CD4-positive, alpha-beta memory T cell (primary cell): ENCODE data around the gene ZNF836. TPM values are rescaled to one million over a fixed set of nuclear protein-coding genes. Genes with fewer than 3 reads are reported as not detected.

ENCODE experiments used
- CTCF ChIA-PET: fragments of 350-600 bp; sonication (Branson Sonifier 250); formaldehyde crosslinking; loops from one replicate; lab custom pipeline; 2021; ENCODE audit warnings: inconsistent platforms; ENCODE audit not compliant: partially characterized antibody; lab: Charles Lee
- POLR2A ChIA-PET: fragments of 350-600 bp; sonication (Branson Sonifier 250); formaldehyde crosslinking; loops from one replicate; lab custom pipeline; 2021; ENCODE audit not compliant: partially characterized antibody; lab: Charles Lee
- DNase-seq, 5 donors: peaks; one replicate each; pipeline versions ENCODE4 v3.0.0 to v3.0.0-alpha.2; 2020 to 2022; ENCODE audit warnings: mixed read lengths in 1 of 5
- H3K27ac ChIP-seq: one replicate; pipeline ENCODE4 v1.7.0; 2013; ENCODE audit warnings: low read depth, low read length
- H3K27me3 ChIP-seq: 2 replicates; pipeline ENCODE4 v1.7.0; 2013; ENCODE audit warnings: mild to moderate bottlenecking, low read length, moderate library complexity; ENCODE audit not compliant: insufficient read depth
- H3K36me3 ChIP-seq: 2 replicates; pipeline ENCODE4 v1.7.0; 2013; ENCODE audit warnings: mild to moderate bottlenecking, low read length, moderate library complexity; ENCODE audit not compliant: insufficient read depth
- H3K4me1 ChIP-seq: 2 replicates; pipeline ENCODE4 v1.7.0; 2013; ENCODE audit warnings: mild to moderate bottlenecking, low read length, moderate library complexity; ENCODE audit not compliant: insufficient read depth
- H3K4me3 ChIP-seq, 2 donors: one replicate each; pipeline ENCODE4 v1.7.0; 2013; ENCODE audit warnings: low read length in 2 of 2, mild to moderate bottlenecking in 1 of 2
- H3K9me3 ChIP-seq, 2 donors: one replicate each; pipeline ENCODE4 v1.7.0; 2013; ENCODE audit warnings: low read length in 2 of 2, control low read depth in 1 of 2; ENCODE audit not compliant: control insufficient read depth in 1 of 2
- H3K27ac Mint-ChIP-seq, 7 donors: one replicate each; pipeline ENCODE4 v1.8.0; 2020 to 2021; ENCODE audit warnings: mixed read lengths in 7 of 7, mild to moderate bottlenecking in 6 of 7, inconsistent platforms in 3 of 7, moderate library complexity in 3 of 7
- H3K27me3 Mint-ChIP-seq, 2 donors: one replicate each; pipeline ENCODE4 v1.8.0; 2020 to 2021; ENCODE audit warnings: mixed read lengths in 2 of 2
- H3K36me3 Mint-ChIP-seq, 2 donors: one replicate each; pipeline ENCODE4 v1.8.0; 2020 to 2021; ENCODE audit warnings: mixed read lengths in 2 of 2, inconsistent platforms in 1 of 2, mild to moderate bottlenecking in 1 of 2
- H3K4me1 Mint-ChIP-seq, 4 donors: one replicate each; pipeline ENCODE4 v1.8.0; 2020 to 2021; ENCODE audit warnings: mixed read lengths in 4 of 4, mild to moderate bottlenecking in 1 of 4
- H3K4me3 Mint-ChIP-seq, 8 donors: one replicate each; pipeline ENCODE4 v1.8.0; 2020 to 2021; ENCODE audit warnings: mixed read lengths in 8 of 8, mild to moderate bottlenecking in 7 of 8, moderate library complexity in 6 of 8, inconsistent platforms in 3 of 8
- H3K9me3 Mint-ChIP-seq, 8 donors: one replicate each; pipeline ENCODE4 v1.8.0; 2020 to 2021; ENCODE audit warnings: mixed read lengths in 8 of 8, mild to moderate bottlenecking in 5 of 8, inconsistent platforms in 3 of 8, moderate library complexity in 1 of 8
- intact Hi-C: fragments of 100-400 bp; cut with micrococcal nuclease; formaldehyde crosslinking; loops from one replicate; pipeline ENCODE4 v1.15.1; 2023
- polyA plus RNA-seq, 2 donors: library from polyadenylated mRNA; unstranded; fragments of 300-500 nt; fragmentation: Illumina TruSeq; gene quantifications; one replicate each; pipeline ENCODE4 v1.2.3, GENCODE V29; 2021
- total RNA-seq, 2 experiments: library from RNA; stranded (reverse); gene quantifications; one replicate each; pipeline ENCODE4 v1.2.3, GENCODE V29; 2021

The ZNF836 gene
- total and polyA plus RNA-seq, 4 experiments from 2014 or later: 4.6 to 54.7 (median 32.7) TPM

- POLR2A ChIA-PET: interaction anchor here (1.2 to 4.2 kb wide), 4 partner anchors 32 to 98 kb away, joined by 5 to 40 read pairs (median 20); partner anchors contain the start of genes PPP2R1A and ZNF836
- H3K4me3 Mint-ChIP-seq: peak overlapping the region; percentile 90 to 98 (median 96)
Observed at GRCh38 chr19:52138983-52139251, 32.5 kb downstream of the ZNF836 start.

DNA sequence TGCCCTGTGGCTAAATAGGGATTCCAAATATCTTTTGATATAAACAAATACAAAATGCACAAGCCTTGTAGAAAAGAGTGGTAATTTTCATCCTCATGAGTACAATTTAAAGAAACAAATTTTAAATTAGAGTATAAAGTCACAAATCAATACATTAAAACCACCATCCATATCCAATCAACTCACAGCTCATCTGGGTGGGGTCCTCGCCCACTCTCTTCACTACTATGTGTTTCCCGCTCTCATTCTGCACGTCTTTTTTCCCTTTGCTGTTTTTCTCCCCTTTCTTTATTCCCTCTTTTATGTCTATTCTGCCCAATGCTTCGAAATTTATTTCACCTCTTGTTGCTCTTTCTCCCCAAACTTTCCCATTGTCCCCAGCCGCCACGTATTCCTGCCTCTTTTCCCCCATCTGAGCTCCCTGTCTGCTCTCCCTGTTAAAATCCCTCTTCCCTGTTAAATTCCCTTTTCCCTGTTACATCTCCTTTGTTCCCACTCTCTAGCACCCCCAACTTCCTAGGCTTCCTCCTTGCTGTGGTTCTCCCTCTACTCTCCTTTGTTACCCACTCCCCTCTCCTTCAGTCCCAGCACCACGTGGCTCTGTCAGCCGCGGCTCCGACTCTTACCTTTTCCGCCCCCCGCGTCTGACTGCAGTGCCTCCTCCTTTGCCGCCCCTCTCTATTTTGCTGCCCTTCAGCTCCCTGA is 33.0 kb downstream of the ZNF836 start:
- ChIA-PET CTCF (interaction anchor here (1.1 to 5.4 kb wide), 7 partner anchors 33 to 144 kb away, joined by 3 to 68 read pairs (median 7); partner anchors contain the start of genes PPP2R1A and ZNF836), POLR2A (interaction anchor here (1.2 to 3.3 kb wide), 3 partner anchors 33 to 98 kb away, joined by 5 to 20 read pairs (median 19); partner anchors contain the start of gene ZNF836)
- no peak for DNase-seq
- H3K36me3 ChIP-seq: peaks cover 4% of the 10 kb centered on the region
- H3K27ac ChIP-seq: peak overlapping the region; percentile 75
- peak overlapping the region; percentile 72 to 75 for H3K4me3 ChIP-seq
- H3K4me1 ChIP-seq: peaks cover 18% of the 10 kb centered on the region
- Mint-ChIP-seq H3K9me3 (peaks cover 0 to 46% (median 13%) of the 10 kb centered on the region in 8 donors), H3K4me3 (peak overlapping the region; percentile 90 to 98 (median 96)), H3K27me3 (no peaks in the 10 kb centered on the region), H3K36me3 (peaks cover 20 to 23% of the 10 kb centered on the region in 2 donors), H3K27ac (peak overlapping the region in 6 of 7 donors; percentile 91 to 98 (median 93)), H3K4me1 (peaks cover 23 to 42% (median 29%) of the 10 kb centered on the region in 4 donors)
- intact Hi-C loops: no loop called here
- no peaks in the 10 kb centered on the region for H3K27me3 ChIP-seq
- peaks cover 0 to 7% of the 10 kb centered on the region in 2 donors for H3K9me3 ChIP-seq

More at GRCh38 chr19:52138983-52139251, 32.5 kb downstream of the ZNF836 start:
- H3K27ac ChIP-seq: peak overlapping the region; percentile 75
- Mint-ChIP-seq H3K27ac (peak overlapping the region; percentile 91 to 98 (median 94)), H3K36me3 (peaks cover 17 to 19% of the 10 kb centered on the region in 2 donors), H3K9me3 (peaks cover 0 to 44% (median 11%) of the 10 kb centered on the region in 8 donors), H3K4me1 (peaks cover 23 to 39% (median 29%) of the 10 kb centered on the region in 4 donors), H3K27me3 (no peaks in the 10 kb centered on the region)
- CTCF ChIA-PET: interaction anchor here (1.1 to 5.4 kb wide), 6 partner anchors 33 to 102 kb away, joined by 3 to 68 read pairs (median 8); partner anchors contain the start of genes PPP2R1A and ZNF836
- DNase-seq: no peak
- peaks cover 18% of the 10 kb centered on the region for H3K4me1 ChIP-seq
- intact Hi-C loops: loop anchor here (1.0 kb wide), 3 partner anchors 32 to 609 kb away; partner anchors contain the start of gene ZNF836
- peaks cover 4% of the 10 kb centered on the region for H3K36me3 ChIP-seq
- peak overlapping the region; percentile 72 to 75 for H3K4me3 ChIP-seq
- H3K27me3 ChIP-seq: no peaks in the 10 kb centered on the region
- peaks cover 0 to 7% of the 10 kb centered on the region in 2 donors for H3K9me3 ChIP-seq

DNA sequence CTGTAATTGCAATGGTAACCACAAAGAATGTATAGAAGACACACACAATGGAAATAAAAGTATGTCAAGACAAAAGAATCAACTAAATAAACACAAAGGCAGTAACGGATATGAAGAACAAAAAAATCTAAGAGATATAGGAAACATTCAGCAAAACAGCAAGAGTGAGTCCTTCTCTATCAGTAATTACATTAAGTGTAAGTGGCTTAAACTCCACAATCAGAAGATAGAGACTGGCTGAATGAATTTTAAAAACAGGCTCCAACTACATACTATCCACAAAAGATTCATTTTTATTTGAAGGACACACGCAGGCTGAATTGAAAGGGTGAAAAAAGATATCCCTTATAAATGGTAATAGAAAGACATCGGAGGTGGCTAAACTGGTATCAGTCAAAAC is 51.1 kb downstream of the ZNF836 start:
- intact Hi-C loops: no loop called here
- H3K4me3 Mint-ChIP-seq: no peak overlapping the region

DNA sequence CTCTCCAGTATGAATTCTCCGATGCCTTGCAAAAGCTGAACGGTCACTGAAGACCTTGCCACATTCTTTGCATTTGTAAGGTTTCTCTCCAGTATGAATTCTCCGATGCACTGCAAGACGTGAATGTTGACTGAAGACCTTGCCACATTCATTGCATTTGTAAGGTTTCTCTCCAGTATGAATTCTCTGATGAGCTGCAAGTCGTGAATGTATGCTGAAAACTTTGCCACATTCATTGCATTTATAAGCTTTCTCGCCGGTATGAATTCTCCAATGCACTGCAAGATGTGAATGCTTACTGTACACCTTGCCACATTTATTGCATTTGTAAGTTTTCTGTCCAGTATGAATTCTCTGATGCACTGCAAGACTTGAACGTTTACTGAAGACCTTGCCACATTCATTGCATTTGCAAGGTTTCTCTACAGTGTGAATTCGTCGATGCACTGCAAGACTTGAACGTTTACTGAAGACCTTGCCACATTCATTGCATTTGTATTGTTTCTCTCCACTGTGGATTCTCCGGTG is 55.8 kb downstream of the ZNF836 start:
- Histone ChIP-seq H3K9me3 (peaks cover 40 to 93% of the 10 kb centered on the region in 2 donors), H3K4me1 (no peaks in the 10 kb centered on the region), H3K36me3 (peaks cover 37% of the 10 kb centered on the region), H3K27me3 (no peaks in the 10 kb centered on the region), H3K4me3 (peak overlapping the region in 1 of 2 donors; percentile 1), H3K27ac (no peak overlapping the region)
- H3K4me3 Mint-ChIP-seq: no peak overlapping the region
- intact Hi-C loops: no loop called here
- DNase-seq: no peak
- peaks cover 3 to 98% (median 96%) of the 10 kb centered on the region in 8 donors for H3K9me3 Mint-ChIP-seq
- no peaks in the 10 kb centered on the region for H3K27me3 Mint-ChIP-seq
- POLR2A ChIA-PET: no interaction called here
- no peak overlapping the region for H3K27ac Mint-ChIP-seq
- no peaks in the 10 kb centered on the region for H3K4me1 Mint-ChIP-seq
- CTCF ChIA-PET: no interaction called here
- H3K36me3 Mint-ChIP-seq: peaks cover 62 to 71% of the 10 kb centered on the region in 2 donors

More for the DNA sequence above, 51.1 kb downstream of the ZNF836 start:
- ChIA-PET CTCF (no interaction called here), POLR2A (no interaction called here)
- DNase-seq: no peak
- H3K27ac ChIP-seq: no peak overlapping the region
- Mint-ChIP-seq H3K9me3 (peaks cover 3 to 98% (median 92%) of the 10 kb centered on the region in 8 donors), H3K36me3 (peaks cover 88 to 97% of the 10 kb centered on the region in 2 donors), H3K27ac (no peak overlapping the region), H3K4me1 (no peaks in the 10 kb centered on the region), H3K27me3 (no peaks in the 10 kb centered on the region)
- H3K4me3 ChIP-seq: no peak overlapping the region
- H3K4me1 ChIP-seq: no peaks in the 10 kb centered on the region
- H3K36me3 ChIP-seq: peaks cover 57% of the 10 kb centered on the region
- peaks cover 19 to 64% of the 10 kb centered on the region in 2 donors for H3K9me3 ChIP-seq
- no peaks in the 10 kb centered on the region for H3K27me3 ChIP-seq

DNA sequence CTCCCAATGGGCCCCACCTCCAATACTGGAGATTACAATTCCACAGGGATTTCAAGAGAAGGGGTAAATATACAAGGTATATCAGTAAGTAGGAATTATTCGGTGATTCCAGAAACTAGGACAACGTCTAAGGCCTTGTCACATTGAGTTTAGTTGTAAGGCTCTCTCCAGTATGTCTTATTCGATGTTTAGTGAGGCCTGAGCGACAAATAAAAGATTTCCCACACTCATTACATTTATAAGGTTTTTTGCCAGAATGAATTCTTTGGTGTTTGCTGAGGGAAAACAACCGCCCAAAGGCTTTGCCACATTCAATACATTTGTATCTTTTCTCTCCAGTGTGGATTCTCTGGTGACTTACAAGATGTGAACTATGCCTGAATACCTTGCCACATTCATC is 56.7 kb downstream of the ZNF836 start:
- H3K4me3 Mint-ChIP-seq: no peak overlapping the region
- H3K36me3 Mint-ChIP-seq: peaks cover 56 to 64% of the 10 kb centered on the region in 2 donors
- no peak for DNase-seq
- Histone ChIP-seq H3K27ac (no peak overlapping the region), H3K9me3 (peaks cover 44 to 92% of the 10 kb centered on the region in 2 donors), H3K4me3 (peak overlapping the region in 1 of 2 donors; percentile 15), H3K27me3 (no peaks in the 10 kb centered on the region), H3K36me3 (peaks cover 32% of the 10 kb centered on the region), H3K4me1 (no peaks in the 10 kb centered on the region)
- H3K9me3 Mint-ChIP-seq: peaks cover 0 to 98% (median 96%) of the 10 kb centered on the region in 8 donors
- CTCF ChIA-PET: no interaction called here
- H3K27me3 Mint-ChIP-seq: no peaks in the 10 kb centered on the region
- intact Hi-C loops: no loop called here
- POLR2A ChIA-PET: no interaction called here
- H3K27ac Mint-ChIP-seq: no peak overlapping the region
- no peaks in the 10 kb centered on the region for H3K4me1 Mint-ChIP-seq

- POLR2A ChIA-PET: no interaction called here
- Histone ChIP-seq H3K4me3 (no peak overlapping the region), H3K4me1 (no peaks in the 10 kb centered on the region), H3K27ac (no peak overlapping the region), H3K9me3 (peaks cover 44 to 82% of the 10 kb centered on the region in 2 donors), H3K27me3 (no peaks in the 10 kb centered on the region), H3K36me3 (peaks cover 17% of the 10 kb centered on the region)
- Mint-ChIP-seq H3K27ac (no peak overlapping the region), H3K27me3 (no peaks in the 10 kb centered on the region), H3K4me1 (no peaks in the 10 kb centered on the region), H3K36me3 (peaks cover 35 to 43% of the 10 kb centered on the region in 2 donors), H3K4me3 (no peak overlapping the region), H3K9me3 (peaks cover 0 to 97% (median 93%) of the 10 kb centered on the region in 8 donors)
- CTCF ChIA-PET: no interaction called here
- no peak for DNase-seq
- intact Hi-C loops: no loop called here
Observed at GRCh38 chr19:52112624-52113023, 58.8 kb downstream of the ZNF836 start.

- Histone ChIP-seq H3K27me3 (no peaks in the 10 kb centered on the region), H3K27ac (no peak overlapping the region), H3K4me1 (no peaks in the 10 kb centered on the region), H3K9me3 (peaks cover 30 to 72% of the 10 kb centered on the region in 2 donors), H3K4me3 (peak overlapping the region in 1 of 2 donors; percentile 0), H3K36me3 (peaks cover 3% of the 10 kb centered on the region)
- POLR2A ChIA-PET: no interaction called here
- Mint-ChIP-seq H3K27me3 (no peaks in the 10 kb centered on the region), H3K36me3 (peaks cover 23 to 38% of the 10 kb centered on the region in 2 donors), H3K4me1 (no peaks in the 10 kb centered on the region), H3K9me3 (peaks cover 0 to 97% (median 92%) of the 10 kb centered on the region in 8 donors), H3K27ac (no peak overlapping the region), H3K4me3 (no peak overlapping the region)
- no peak for DNase-seq
- CTCF ChIA-PET: no interaction called here
- intact Hi-C loops: no loop called here
Observed at GRCh38 chr19:52110780-52111179, 60.6 kb downstream of the ZNF836 start.
